Frontal cortex (tissue), 4 donors: ENCODE measurements around the gene CCL4. TPM values are rescaled to one million over a fixed set of nuclear protein-coding genes. Genes with fewer than 3 reads are reported as not detected.

Experiments used
- DNase-seq, 2 donors: peaks; one replicate each; pipeline ENCODE4 v3.0.0; 2012; ENCODE audit warnings: low spot score in 2 of 2
- FAIRE-seq: peaks from 2 replicates; lab custom pipeline; 2012; peaks lifted over from hg19 to GRCh38; lab: Jason Lieb, UNC
- small RNA-seq: library from RNA; depleted of rRNA; stranded (forward); fragments of <200 nt; gene quantifications from one replicate; pipeline ENCODE3, GENCODE V24; 2014
- total RNA-seq: library from RNA; depleted of rRNA; stranded (reverse); fragments of >200 nt; gene quantifications from one replicate; pipeline ENCODE4 v1.2.3, GENCODE V29; 2014
- donor health status: control.
- donor health status: control.
- donor health status: control.

The CCL4 gene
- total RNA-seq, 1 donor from 2014 or later, result 1.2 TPM

GRCh38 chr17:36135465-36135864 is 31.8 kb downstream of the CCL4 start:
- DNase-seq, result no peak
- no peak for FAIRE-seq

- DNase-seq (no peak), FAIRE-seq (no peak)
These were observed 32.4 kb downstream of the CCL4 start for GRCh38 chr17:36136036-36136435.

- no peak for FAIRE-seq
- no peak for DNase-seq
These were observed 32.8 kb downstream of the CCL4 start for GRCh38 chr17:36136439-36136838.

GRCh38 chr17:36142235-36142634 is 38.6 kb downstream of the CCL4 start:
- no peak for DNase-seq
- no peak for FAIRE-seq

GRCh38 chr17:36142806-36143205 is 39.2 kb downstream of the CCL4 start:
- no peak for FAIRE-seq

GRCh38 chr17:36144014-36144413 is 40.4 kb downstream of the CCL4 start:
- FAIRE-seq, result no peak
- DNase-seq, result no peak

More at GRCh38 chr17:36142806-36143205, 39.2 kb downstream of the CCL4 start:
- DNase-seq, result no peak

- DNase-seq, result no peak
- no peak for FAIRE-seq
These were observed 41.5 kb downstream of the CCL4 start for GRCh38 chr17:36144981-36145729.

GRCh38 chr17:36147601-36148000 is 44.0 kb downstream of the CCL4 start:
- DNase-seq (no peak), FAIRE-seq (no peak)

- DNase-seq (peak; percentile 32 to 59), FAIRE-seq (no peak)
These were observed 45.1 kb downstream of the CCL4 start for GRCh38 chr17:36148559-36149295.

- peak in 1 of 2 donors; percentile 15 for DNase-seq
- no peak for FAIRE-seq
These were observed 45.7 kb downstream of the CCL4 start for GRCh38 chr17:36149296-36149820.

GRCh38 chr17:36151891-36152638 is 48.4 kb downstream of the CCL4 start:
- no peak for FAIRE-seq

GRCh38 chr17:36152639-36153120 is 49.1 kb downstream of the CCL4 start:
- FAIRE-seq (no peak), DNase-seq (no peak)

More at GRCh38 chr17:36151891-36152638, 48.4 kb downstream of the CCL4 start:
- DNase-seq, result no peak

- DNase-seq, result no peak
- FAIRE-seq, result no peak
These were observed 50.4 kb downstream of the CCL4 start for GRCh38 chr17:36153895-36154610.

Small RNA genes within 50 kb of the gene (small RNA-seq; reads per million reads assigned to genes)
- gene RN7SL301P, result not detected

Other genes with a start within 250 kb of the CCL4 start
- not detected for gene HEATR9, start 234.9 kb upstream of the CCL4 start, total RNA-seq
- not detected for gene CCL5, start 223.5 kb upstream of the CCL4 start, total RNA-seq
- 0.41 TPM for gene RDM1, start 173.1 kb upstream of the CCL4 start, total RNA-seq
- not detected for gene LYZL6, start 160.1 kb upstream of the CCL4 start, total RNA-seq
- gene CCL16, start 122.3 kb upstream of the CCL4 start, total RNA-seq, result not detected
- not detected for gene CCL14, start 117.1 kb upstream of the CCL4 start, total RNA-seq
- not detected for gene CCL15, start 102.3 kb upstream of the CCL4 start, total RNA-seq
- gene CCL23, start 85.9 kb upstream of the CCL4 start, total RNA-seq, result not detected
- gene CCL18, start 39.6 kb upstream of the CCL4 start, total RNA-seq, result not detected
- 2.0 TPM for gene CCL3, start 13.7 kb upstream of the CCL4 start, total RNA-seq
- 1.6 TPM for gene TBC1D3B, start 72.8 kb downstream of the CCL4 start, total RNA-seq
- 0.82 TPM for gene CCL3L1, start 92.9 kb downstream of the CCL4 start, total RNA-seq
- gene CCL4L2, start 107.2 kb downstream of the CCL4 start, total RNA-seq, result 2.4 TPM
- gene TBC1D3I, start 160.7 kb downstream of the CCL4 start, total RNA-seq, result under 0.01 TPM
- not detected for gene TBC1D3G, start 220.1 kb downstream of the CCL4 start, total RNA-seq